Measurements from ENCODE around the gene CD274.

- TF ChIP-seq CTCF (IDR thresholded peaks at IDR 0.05; ENCODE audit: insufficient read depth, low read length) (no peak), REST (IDR thresholded peaks at IDR 0.05; ENCODE audit: insufficient replicate concordance, low read depth) (no peak), GABPA (IDR thresholded peaks at IDR 0.05; ENCODE audit: low read depth) (no peak), POLR2AphosphoS5 (IDR thresholded peaks at IDR 0.05; ENCODE audit: low read depth) (no peak), SPI1 (IDR thresholded peaks at IDR 0.05; ENCODE audit: borderline replicate concordance, low read depth) (no peak)
These were observed 36.6 kb downstream of the CD274 start for GRCh38 chr9:5486988-5487387.

Data from HL-60 (cell line).